ENCODE measurements around the gene TNS3.

The TNS3 gene

GRCh38 chr7:47580175-47580706, 1.7 kb downstream of the TNS3 start:
- Mint-ChIP-seq H3K4me3 (peak overlapping the region; percentile 95), H3K4me1 (peaks cover 68% of the 10 kb centered on the region), H3K27ac (no peak overlapping the region), H3K36me3 (ENCODE audit: low read depth) (peaks cover 18% of the 10 kb centered on the region), H3K27me3 (ENCODE audit: low read depth, poor library complexity) (peaks cover 24% of the 10 kb centered on the region), H3K9me3 (peaks cover 2% of the 10 kb centered on the region)
- TF ChIP-seq CTCF (IDR thresholded peaks at IDR 0.05) = no peak
- DNase-seq = no peak

- TF ChIP-seq CTCF (IDR thresholded peaks at IDR 0.05) = no peak
- Mint-ChIP-seq H3K36me3 (ENCODE audit: low read depth) (peaks cover 22% of the 10 kb centered on the region), H3K27me3 (ENCODE audit: low read depth, poor library complexity) (peaks cover 21% of the 10 kb centered on the region), H3K27ac (no peak overlapping the region), H3K9me3 (no peaks in the 10 kb centered on the region), H3K4me3 (peak overlapping the region; percentile 54), H3K4me1 (peaks cover 76% of the 10 kb centered on the region)
- no peak for DNase-seq
These were observed 2.5 kb downstream of the TNS3 start for GRCh38 chr7:47579458-47579857.

- H3K36me3 Mint-ChIP-seq (ENCODE audit: low read depth) = peaks cover 22% of the 10 kb centered on the region
- H3K4me1 Mint-ChIP-seq = peaks cover 82% of the 10 kb centered on the region
- peak overlapping the region; percentile 35 for H3K27ac Mint-ChIP-seq
- peaks cover 19% of the 10 kb centered on the region for H3K27me3 Mint-ChIP-seq (ENCODE audit: low read depth, poor library complexity)
- H3K9me3 Mint-ChIP-seq = no peaks in the 10 kb centered on the region
- DNase-seq = no peak
- TF ChIP-seq CTCF (IDR thresholded peaks at IDR 0.05) = no peak
- peak overlapping the region; percentile 25 for H3K4me3 Mint-ChIP-seq
These were observed 3.2 kb downstream of the TNS3 start for GRCh38 chr7:47578579-47579270.

GRCh38 chr7:47577321-47577919, 4.5 kb downstream of the TNS3 start:
- no peak for TF ChIP-seq CTCF (IDR thresholded peaks at IDR 0.05)
- H3K4me1 Mint-ChIP-seq = peaks cover 82% of the 10 kb centered on the region
- H3K36me3 Mint-ChIP-seq (ENCODE audit: low read depth) = peaks cover 23% of the 10 kb centered on the region
- H3K27me3 Mint-ChIP-seq (ENCODE audit: low read depth, poor library complexity) = peaks cover 7% of the 10 kb centered on the region
- peak overlapping the region; percentile 32 for H3K27ac Mint-ChIP-seq
- peak overlapping the region; percentile 1 for H3K4me3 Mint-ChIP-seq
- H3K9me3 Mint-ChIP-seq = no peaks in the 10 kb centered on the region
- DNase-seq = no peak

GRCh38 chr7:47576866-47577306, 5.0 kb downstream of the TNS3 start:
- H3K27me3 Mint-ChIP-seq (ENCODE audit: low read depth, poor library complexity) = peaks cover 4% of the 10 kb centered on the region
- peak overlapping the region; percentile 1 for H3K4me3 Mint-ChIP-seq
- H3K9me3 Mint-ChIP-seq = no peaks in the 10 kb centered on the region
- no peak for TF ChIP-seq CTCF (IDR thresholded peaks at IDR 0.05)
- DNase-seq = no peak
- H3K27ac Mint-ChIP-seq = peak overlapping the region; percentile 5
- peaks cover 84% of the 10 kb centered on the region for H3K4me1 Mint-ChIP-seq
- peaks cover 26% of the 10 kb centered on the region for H3K36me3 Mint-ChIP-seq (ENCODE audit: low read depth)

Data from nephron progenitor cell (in vitro differentiated cells).